Smooth muscle cell (in vitro differentiated cells): Measurements from ENCODE around the gene UTF1. TPM values are rescaled to one million over a fixed set of nuclear protein-coding genes. Genes with fewer than 3 reads are reported as not detected.

Experiments
- DNase-seq: peaks from one replicate; lab custom pipeline; 2025; ENCODE audit not compliant: unreplicated experiment; lab: John Stamatoyannopoulos, UW
- H2AFZ ChIP-seq: fragments of 200-600 bp; sonication (generic); 2 replicates; pipeline ENCODE4 v1.6.0; 2016; ENCODE audit warnings: antibody characterized with exemption, low read depth, mild to moderate bottlenecking
- H3F3A ChIP-seq: fragments of 200-600 bp; sonication (generic); 2 replicates; pipeline ENCODE4 v1.6.0; 2017; ENCODE audit warnings: antibody characterized with exemption, low read depth
- H3K27ac ChIP-seq: fragments of 200-600 bp; sonication (generic); 2 replicates; pipeline ENCODE4 v1.5.1; 2016; ENCODE audit warnings: low read depth, mild to moderate bottlenecking
- H3K27me3 ChIP-seq: fragments of 200-600 bp; sonication (generic); 2 replicates; pipeline ENCODE4 v1.6.1; 2016; ENCODE audit warnings: low read depth, mild to moderate bottlenecking
- H3K36me3 ChIP-seq: fragments of 200-600 bp; sonication (generic); 2 replicates; pipeline ENCODE4 v1.5.1; 2016; ENCODE audit warnings: low read depth
- H3K4me1 ChIP-seq: fragments of 200-600 bp; sonication (generic); 2 replicates; pipeline ENCODE4 v1.5.1; 2016; ENCODE audit warnings: low read depth
- H3K4me2 ChIP-seq: fragments of 200-600 bp; sonication (generic); 2 replicates; pipeline ENCODE4 v1.6.0; 2016; ENCODE audit warnings: mild to moderate bottlenecking
- H3K4me3 ChIP-seq: fragments of 200-600 bp; sonication (generic); 2 replicates; pipeline ENCODE4 v1.5.1; 2016; ENCODE audit warnings: mild to moderate bottlenecking
- H3K79me2 ChIP-seq: fragments of 200-600 bp; sonication (generic); 2 replicates; pipeline ENCODE4 v1.6.0; 2016; ENCODE audit warnings: low read depth, mild to moderate bottlenecking
- H3K9ac ChIP-seq: fragments of 200-600 bp; sonication (generic); 2 replicates; pipeline ENCODE4 v1.6.0; 2016; ENCODE audit warnings: low read depth
- H3K9me3 ChIP-seq: fragments of 200-600 bp; sonication (generic); replicated peaks from 2 replicates; pipeline ENCODE4 v1.5.1; 2016; ENCODE audit warnings: low read depth
- H4K20me1 ChIP-seq: fragments of 200-600 bp; sonication (generic); 2 replicates; pipeline ENCODE4 v1.6.0; 2016; ENCODE audit warnings: low read depth
- WGBS: methylation state at CpG from one replicate; pipeline ENCODE4 v1.1.7; 2016; ENCODE audit warnings: low lambda C conversion rate; 5-methylcytosine and 5-hydroxymethylcytosine counted together
- polyA plus RNA-seq: library from polyadenylated mRNA; unstranded; fragments of >200 nt; fragmentation: Nextera tagmentation; extraction: Ambion mirVana; gene quantifications from 2 replicates; pipeline ENCODE4 v1.2.1, GENCODE V29; 2016
- total RNA-seq: library from RNA; depleted of rRNA; stranded (reverse); fragments of >200 nt; gene quantifications from 2 replicates; pipeline ENCODE4 v1.2.3, GENCODE V29; 2014
- TF ChIP-seq, protein P1 (sequence below): fragments of 200-600 bp; sonication (generic); IDR thresholded peaks from 2 replicates; pipeline ENCODE4 v1.5.1; 2017; ENCODE audit warnings: borderline replicate concordance, mild to moderate bottlenecking, antibody characterized with exemption; ENCODE audit not compliant: insufficient read depth, poor library complexity, severe bottlenecking

UTF1 gene
- total and polyA plus RNA-seq, 2 experiments from 2014 or later, result not detected

DNA sequence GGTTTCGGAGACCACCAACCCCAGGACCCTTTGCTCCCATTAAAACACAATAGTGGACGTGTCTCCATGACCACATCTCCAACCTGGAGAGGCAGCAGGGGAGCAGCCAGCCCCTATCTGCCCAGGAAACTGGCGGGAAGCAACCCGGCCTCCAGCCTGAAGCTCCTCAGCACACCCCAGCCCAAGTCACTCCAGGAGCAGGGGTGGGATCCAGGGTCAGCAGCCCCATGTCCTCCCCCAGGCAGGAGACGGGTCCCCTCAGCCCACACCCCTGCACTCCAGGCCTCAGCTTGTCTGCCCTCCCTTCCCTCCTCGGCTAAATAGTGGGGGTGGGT lies 46.0 kb downstream of the UTF1 start:
- Histone ChIP-seq H3K79me2 (no peaks in the 10 kb centered on the region), H3K4me3 (no peak overlapping the region), H3K27ac (no peak overlapping the region), H4K20me1 (peaks cover 14% of the 10 kb centered on the region), H3K36me3 (no peaks in the 10 kb centered on the region), H3K4me1 (peaks cover 12% of the 10 kb centered on the region), H3F3A (peaks cover 4% of the 10 kb centered on the region), H3K9ac (no peak overlapping the region), H3K27me3 (peaks cover 23% of the 10 kb centered on the region), H3K9me3 (no peaks in the 10 kb centered on the region), H2AFZ (no peak overlapping the region), H3K4me2 (peak overlapping the region; percentile 59)
- DNase-seq, result no peak
- TF ChIP-seq, protein P1, sequence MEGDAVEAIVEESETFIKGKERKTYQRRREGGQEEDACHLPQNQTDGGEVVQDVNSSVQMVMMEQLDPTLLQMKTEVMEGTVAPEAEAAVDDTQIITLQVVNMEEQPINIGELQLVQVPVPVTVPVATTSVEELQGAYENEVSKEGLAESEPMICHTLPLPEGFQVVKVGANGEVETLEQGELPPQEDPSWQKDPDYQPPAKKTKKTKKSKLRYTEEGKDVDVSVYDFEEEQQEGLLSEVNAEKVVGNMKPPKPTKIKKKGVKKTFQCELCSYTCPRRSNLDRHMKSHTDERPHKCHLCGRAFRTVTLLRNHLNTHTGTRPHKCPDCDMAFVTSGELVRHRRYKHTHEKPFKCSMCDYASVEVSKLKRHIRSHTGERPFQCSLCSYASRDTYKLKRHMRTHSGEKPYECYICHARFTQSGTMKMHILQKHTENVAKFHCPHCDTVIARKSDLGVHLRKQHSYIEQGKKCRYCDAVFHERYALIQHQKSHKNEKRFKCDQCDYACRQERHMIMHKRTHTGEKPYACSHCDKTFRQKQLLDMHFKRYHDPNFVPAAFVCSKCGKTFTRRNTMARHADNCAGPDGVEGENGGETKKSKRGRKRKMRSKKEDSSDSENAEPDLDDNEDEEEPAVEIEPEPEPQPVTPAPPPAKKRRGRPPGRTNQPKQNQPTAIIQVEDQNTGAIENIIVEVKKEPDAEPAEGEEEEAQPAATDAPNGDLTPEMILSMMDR, result no peak
- 62% methylated on average over 6 of the region's 6 CpGs for WGBS

DNA sequence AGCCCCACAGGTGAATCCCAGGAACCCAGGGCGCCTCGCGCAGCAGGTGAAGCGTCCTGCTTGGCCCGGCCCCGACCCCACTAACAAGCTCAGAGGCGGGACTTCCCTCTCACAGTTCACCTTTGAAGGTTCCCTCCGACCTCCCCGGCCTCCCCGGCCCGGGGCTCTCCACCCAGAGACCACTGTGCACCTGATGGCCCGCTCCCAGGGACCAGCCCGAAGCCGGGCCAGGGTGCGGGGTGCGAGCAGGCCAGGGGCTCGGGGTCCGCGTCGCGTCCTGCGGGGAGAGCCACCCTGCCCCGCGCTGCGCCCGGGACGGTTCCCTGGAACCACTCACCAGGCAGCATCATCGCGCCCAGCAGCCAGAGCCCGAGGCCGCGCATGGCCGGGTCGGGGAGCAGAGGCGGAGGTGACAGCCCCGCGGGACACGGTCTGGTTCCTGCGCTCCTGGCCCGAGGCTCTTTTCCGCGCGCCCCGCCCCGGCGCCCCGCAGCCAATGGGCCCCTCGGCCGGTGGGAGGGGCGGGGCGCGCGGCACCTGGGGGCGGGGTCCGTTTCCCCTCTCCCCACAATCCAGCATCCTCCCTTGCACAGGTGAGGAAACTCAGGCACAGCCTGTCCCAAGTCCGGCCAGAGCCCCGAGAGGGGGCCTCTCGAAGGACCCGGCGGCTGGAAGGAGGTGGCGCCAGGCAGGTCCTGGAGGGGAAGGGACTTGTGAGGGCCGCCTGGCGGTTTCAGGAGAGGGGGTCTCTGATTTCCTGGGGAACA lies 46.6 kb downstream of the UTF1 start, which contains the start of gene ADAM8:
Gene ADAM8 (minus strand): TSS at position 434 of the 767 bp plus-strand sequence. CDS start 51 bp downstream, at position 383.
- 17% methylated on average over 42 of the region's 63 CpGs for WGBS
- Histone ChIP-seq H3K79me2 (no peaks in the 10 kb centered on the region), H3K36me3 (no peaks in the 10 kb centered on the region), H4K20me1 (peaks cover 14% of the 10 kb centered on the region), H3K27me3 (peaks cover 23% of the 10 kb centered on the region), H3K27ac (peak within 1 kb of the TSS; percentile 68), H3F3A (peaks cover 4% of the 10 kb centered on the region), H3K4me3 (no peak within 1 kb of the TSS), H2AFZ (no peak within 1 kb of the TSS), H3K9me3 (no peaks in the 10 kb centered on the region), H3K4me2 (peak within 1 kb of the TSS; percentile 59), H3K9ac (no peak within 1 kb of the TSS), H3K4me1 (peaks cover 12% of the 10 kb centered on the region)
- DNase-seq, result no peak
- TF ChIP-seq, protein P1, result no peak

DNA sequence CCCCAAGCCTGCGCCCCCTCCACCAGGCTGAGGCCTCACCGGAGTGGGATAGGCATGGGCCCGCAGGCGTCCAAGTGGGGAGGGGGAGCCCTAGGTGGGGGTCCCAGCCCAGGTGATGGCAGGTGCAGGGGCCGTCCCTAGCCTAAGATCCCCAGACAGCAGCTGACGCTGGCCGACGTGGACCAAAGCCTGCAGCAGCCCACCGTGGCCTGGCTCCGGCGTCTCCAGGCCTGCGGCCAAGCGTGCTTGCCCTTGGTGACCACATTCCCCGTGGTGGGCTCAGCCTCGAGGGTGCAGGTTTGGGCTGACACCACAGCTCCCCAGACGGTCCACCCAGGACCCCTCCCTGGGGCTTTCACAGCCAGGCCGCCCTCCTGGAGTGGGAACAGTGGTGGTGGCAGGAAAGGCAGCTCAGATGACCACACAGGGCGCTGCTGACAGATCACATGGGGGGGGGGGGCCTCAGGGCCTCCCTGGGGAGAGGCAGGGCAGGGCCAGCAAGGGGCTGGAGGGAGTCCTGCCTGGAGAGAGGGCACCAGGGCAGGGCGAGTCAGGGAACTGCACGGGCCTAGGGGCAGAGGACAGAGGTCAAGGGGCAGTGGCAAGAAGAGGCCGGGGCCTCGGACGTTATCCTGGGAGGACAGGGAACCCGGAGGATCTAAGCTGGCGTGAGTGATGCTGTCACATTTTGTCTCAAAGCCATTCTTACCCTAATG lies 47.4 kb downstream of the UTF1 start:
- peaks cover 12% of the 10 kb centered on the region for H3K4me1 ChIP-seq
- 85% methylated on average over 23 of the region's 25 CpGs for WGBS

More for the DNA sequence above, 47.4 kb downstream of the UTF1 start:
- Histone ChIP-seq H2AFZ (no peak overlapping the region), H3K9me3 (no peaks in the 10 kb centered on the region), H4K20me1 (peaks cover 14% of the 10 kb centered on the region), H3F3A (peaks cover 4% of the 10 kb centered on the region), H3K79me2 (no peaks in the 10 kb centered on the region), H3K4me2 (peak overlapping the region; percentile 12), H3K27me3 (peaks cover 23% of the 10 kb centered on the region), H3K4me3 (no peak overlapping the region), H3K36me3 (no peaks in the 10 kb centered on the region), H3K27ac (peak overlapping the region; percentile 68), H3K9ac (no peak overlapping the region)
- TF ChIP-seq, protein P1, result no peak
- no peak for DNase-seq
